B cell (primary cell): Measurements from ENCODE around the gene ID3. TPM values are rescaled to one million over a fixed set of nuclear protein-coding genes. Genes with fewer than 3 reads are reported as not detected.

Experiments
- ATAC-seq: fragments of 200-7000 bp; cut with Tn5 transposase; one replicate; pipeline ENCODE4 v1.10.0; 2021; ENCODE audit warnings: low read depth, mild to moderate bottlenecking, moderate number of reproducible peaks, moderate library complexity
- CTCF ChIA-PET: fragments of 350-600 bp; sonication (Branson Sonifier 250); formaldehyde crosslinking; loops from one replicate; lab custom pipeline; 2021; ENCODE audit warnings: antibody characterized with exemption, inconsistent platforms; lab: Charles Lee
- POLR2A ChIA-PET: fragments of 350-600 bp; sonication (Branson Sonifier 250); formaldehyde crosslinking; loops from one replicate; lab custom pipeline; 2021; ENCODE audit warnings: antibody characterized with exemption; lab: Charles Lee
- DNase-seq: peaks from one replicate; pipeline ENCODE4 v3.0.0; 2013
- H2AFZ ChIP-seq: 2 replicates; pipeline ENCODE4 v1.6.1; 2012; ENCODE audit warnings: mild to moderate bottlenecking, low read depth, low read length; ENCODE audit not compliant: insufficient read depth, poor library complexity, severe bottlenecking
- H3K27ac ChIP-seq, 2 donors: 1 replicate in 1 of 2; 2 replicates in 1 of 2; pipeline ENCODE4 v1.5.1; 2012 to 2013; ENCODE audit warnings: low read length in 2 of 2, mild to moderate bottlenecking in 2 of 2, moderate library complexity in 1 of 2
- H3K27me3 ChIP-seq, 4 experiments: fragments of 200-600 bp in 1 of 4; sonication (generic) in 1 of 4; replicated peaks in 1 of 4; 1 replicate in 2 of 4; 2 replicates in 2 of 4; pipeline versions ENCODE4 v1.6.1 to v1.7.0; 2013 to 2016; ENCODE audit warnings: low read length in 3 of 4, mild to moderate bottlenecking in 2 of 4, mixed read lengths in 1 of 4, moderate library complexity in 1 of 4; ENCODE audit not compliant: insufficient read depth in 4 of 4, control insufficient read depth in 3 of 4; ENCODE audit errors: control extremely low read depth in 1 of 4
- H3K36me3 ChIP-seq, 2 experiments: replicated peaks in 1 of 2; 1 replicate in 1 of 2; 2 replicates in 1 of 2; pipeline versions ENCODE4 v1.6.1 to v1.7.1; 2013; ENCODE audit warnings: low read length in 1 of 2; ENCODE audit not compliant: insufficient read depth in 2 of 2, control insufficient read depth in 1 of 2; ENCODE audit errors: control extremely low read depth in 1 of 2, extremely low read depth in 1 of 2
- H3K4me1 ChIP-seq, 2 donors: fragments of 200-600 bp in 1 of 2; sonication (generic) in 1 of 2; 1 replicate in 1 of 2; 2 replicates in 1 of 2; pipeline versions ENCODE4 v1.5.1 to v1.6.1; 2013 to 2017; ENCODE audit warnings: low read length in 2 of 2; ENCODE audit not compliant: control insufficient read depth in 2 of 2, insufficient read depth in 2 of 2
- H3K4me2 ChIP-seq: replicated peaks from 2 replicates; pipeline ENCODE3; 2012; ENCODE audit warnings: mild to moderate bottlenecking, low read depth, low read length; ENCODE audit not compliant: poor library complexity, severe bottlenecking
- H3K4me3 ChIP-seq, 5 experiments: fragments of 200-600 bp in 1 of 5; sonication (generic) in 1 of 5; 1 replicate in 3 of 5; 2 replicates in 2 of 5; pipeline versions ENCODE4 v1.5.1 to v1.7.0; 2011 to 2016; ENCODE audit warnings: low read length in 4 of 5, mild to moderate bottlenecking in 4 of 5, low read depth in 2 of 5, control low read depth in 1 of 5, moderate library complexity in 1 of 5; ENCODE audit not compliant: insufficient read depth in 1 of 5; ENCODE audit errors: control extremely low read depth in 1 of 5, extremely low read depth in 1 of 5
- H3K79me2 ChIP-seq: fragments of 200-600 bp; sonication (generic); one replicate; pipeline ENCODE4 v1.6.0; 2016; ENCODE audit warnings: low read length; ENCODE audit not compliant: control insufficient read depth, insufficient read depth
- H3K9ac ChIP-seq: fragments of 200-600 bp; sonication (generic); 2 replicates; pipeline ENCODE4 v1.6.1; 2017; ENCODE audit warnings: mild to moderate bottlenecking, low read length, moderate library complexity
- H3K9me3 ChIP-seq, 3 donors: one replicate each; pipeline versions ENCODE4 v1.6.1 to v1.7.1; 2013; ENCODE audit warnings: low read length in 2 of 3; ENCODE audit not compliant: control insufficient read depth in 2 of 3, insufficient read depth in 1 of 3; ENCODE audit errors: control extremely low read depth in 1 of 3
- H4K20me1 ChIP-seq: 2 replicates; pipeline ENCODE4 v1.6.0; 2012; ENCODE audit warnings: mild to moderate bottlenecking, low read length; ENCODE audit not compliant: insufficient read depth, control insufficient read depth, poor library complexity, severe bottlenecking
- H3K27ac Mint-ChIP-seq: one replicate; pipeline ENCODE4 v1.8.0; 2021; ENCODE audit warnings: mixed read lengths
- H3K27me3 Mint-ChIP-seq: one replicate; pipeline ENCODE4 v1.8.0; 2021; ENCODE audit warnings: mixed read lengths
- H3K4me1 Mint-ChIP-seq: one replicate; pipeline ENCODE4 v1.8.0; 2021; ENCODE audit warnings: mixed read lengths
- H3K4me3 Mint-ChIP-seq: one replicate; pipeline ENCODE4 v1.8.0; 2021; ENCODE audit warnings: mixed read lengths
- H3K9me3 Mint-ChIP-seq: one replicate; pipeline ENCODE4 v1.8.0; 2022; ENCODE audit warnings: mixed read lengths; ENCODE audit not compliant: insufficient read depth
- CTCF ChIP-seq: fragments of 200-600 bp; IDR thresholded peaks from one replicate; pipeline ENCODE4 v1.8.0; 2022; ENCODE audit warnings: antibody characterized with exemption, mild to moderate bottlenecking
- EZH2 ChIP-seq: IDR thresholded peaks from 2 replicates; pipeline ENCODE4 v1.6.1; 2012; ENCODE audit warnings: borderline replicate concordance, low read depth, mild to moderate bottlenecking, moderate library complexity, low read length; ENCODE audit not compliant: insufficient read depth, poor library complexity, severe bottlenecking
- WGBS: methylation state at CpG from one replicate; pipeline ENCODE4 v1.1.5; 2013; ENCODE audit warnings: missing lambda C conversion rate; ENCODE audit not compliant: insufficient coverage; 5-methylcytosine and 5-hydroxymethylcytosine counted together
- intact Hi-C: fragments of 100-400 bp; cut with micrococcal nuclease; formaldehyde crosslinking; loops from one replicate; pipeline ENCODE4 v1.10.0; 2022
- polyA plus RNA-seq: library from polyadenylated mRNA; depleted of rRNA; stranded (reverse); fragments of >200 nt; gene quantifications from 2 replicates; pipeline ENCODE4 v1.2.3, GENCODE V29; 2012
- total RNA-seq, 2 donors: library from RNA; stranded (reverse); fragments of 120-200 nt in 1 of 2; gene quantifications; 1 replicate in 1 of 2; 2 replicates in 1 of 2; pipeline versions ENCODE4 v1.2.3 to v1.2.4, GENCODE V29; 2013 to 2022

Gene ID3
- total and polyA plus RNA-seq, 2 donors (not counting 1 experiment from before 2014, with no cell fraction given): 212 to 367 TPM

- peak overlapping the region; percentile 97 for H3K9ac ChIP-seq
- no peak for TF ChIP-seq CTCF
- TF ChIP-seq EZH2: no peak
- H3K9me3 ChIP-seq: no peaks in the 10 kb centered on the region
- H3K9me3 Mint-ChIP-seq: no peaks in the 10 kb centered on the region
- no peaks in the 10 kb centered on the region for H3K27me3 ChIP-seq
- no peak for ATAC-seq
- peaks cover 23% of the 10 kb centered on the region for H4K20me1 ChIP-seq
- no peaks in the 10 kb centered on the region for H3K27me3 Mint-ChIP-seq
- intact Hi-C loops: loop anchor here (5.0 to 10.0 kb wide), 2 partner anchors 167 to 355 kb away; partner anchors contain the start of gene CNR2
- CTCF ChIA-PET: interaction anchor here (0.8 to 41.7 kb wide), 11 partner anchors 10 to 76 kb away, joined by 3 to 1420 read pairs (median 20); no protein-coding TSS in a partner anchor
- H3K4me3 ChIP-seq: peak overlapping the region; percentile 87 to 100 (median 95)
- H3K4me2 ChIP-seq: peak overlapping the region; percentile 98
- H3K4me3 Mint-ChIP-seq: peak overlapping the region; percentile 93
- H3K4me1 ChIP-seq: peaks cover 63 to 76% of the 10 kb centered on the region in 2 donors
- peaks cover 0 to 19% of the 10 kb centered on the region in 2 experiments for H3K36me3 ChIP-seq
- H2AFZ ChIP-seq: no peak overlapping the region
- peaks cover 73% of the 10 kb centered on the region for H3K4me1 Mint-ChIP-seq
- H3K27ac Mint-ChIP-seq: peak overlapping the region; percentile 98
- POLR2A ChIA-PET: interaction anchor here (0.8 to 9.5 kb wide), 12 partner anchors 9 to 80 kb away, joined by 4 to 165 read pairs (median 17); no protein-coding TSS in a partner anchor
- no CpG with 5 or more reads among the region's 8 CpGs for WGBS
- DNase-seq: no peak
- H3K79me2 ChIP-seq: peaks cover 36% of the 10 kb centered on the region
- peak overlapping the region; percentile 79 to 91 for H3K27ac ChIP-seq
Measured at GRCh38 chr1:23557471-23558124, 1.7 kb downstream of the ID3 start.
